M059J (cell line): ENCODE results near the gene HOXA2. TPM values are rescaled to one million over a fixed set of nuclear protein-coding genes. Genes with fewer than 3 reads are reported as not detected.
A peak's percentile ranks its signal among the peaks of the same experiment; 100 is the strongest.

Source experiments
- DNase-seq: peaks from one replicate; pipeline ENCODE4 v3.0.0-alpha.2; 2012; ENCODE audit warnings: low read depth
- total RNA-seq: library from RNA; depleted of rRNA; stranded (reverse); fragments of >200 nt; shearing (Covaris generic); gene quantifications from 2 replicates; pipeline ENCODE4 v1.2.3, GENCODE V29; 2014

Gene HOXA2
- total RNA-seq, 1 experiment from 2014 or later = 1.7 TPM

GRCh38 chr7:27098578-27099451 is 3.7 kb downstream of the HOXA2 start:
- DNase-seq = no peak

GRCh38 chr7:27097686-27098577 is 4.6 kb downstream of the HOXA2 start:
- DNase-seq = peak; percentile 56

- peak; percentile 64 for DNase-seq
These were observed 5.5 kb downstream of the HOXA2 start for GRCh38 chr7:27096768-27097514.

- DNase-seq = peak; percentile 95
These were observed 6.4 kb downstream of the HOXA2 start, which contains the start of gene HOXA1 for GRCh38 chr7:27095897-27096767. Gene HOXA1 (minus strand): TSS chr7:27096000. CDS start chr7:27095912, 88 bp downstream.

GRCh38 chr7:27095050-27095896 is 7.2 kb downstream of the HOXA2 start:
- no peak for DNase-seq

DNA sequence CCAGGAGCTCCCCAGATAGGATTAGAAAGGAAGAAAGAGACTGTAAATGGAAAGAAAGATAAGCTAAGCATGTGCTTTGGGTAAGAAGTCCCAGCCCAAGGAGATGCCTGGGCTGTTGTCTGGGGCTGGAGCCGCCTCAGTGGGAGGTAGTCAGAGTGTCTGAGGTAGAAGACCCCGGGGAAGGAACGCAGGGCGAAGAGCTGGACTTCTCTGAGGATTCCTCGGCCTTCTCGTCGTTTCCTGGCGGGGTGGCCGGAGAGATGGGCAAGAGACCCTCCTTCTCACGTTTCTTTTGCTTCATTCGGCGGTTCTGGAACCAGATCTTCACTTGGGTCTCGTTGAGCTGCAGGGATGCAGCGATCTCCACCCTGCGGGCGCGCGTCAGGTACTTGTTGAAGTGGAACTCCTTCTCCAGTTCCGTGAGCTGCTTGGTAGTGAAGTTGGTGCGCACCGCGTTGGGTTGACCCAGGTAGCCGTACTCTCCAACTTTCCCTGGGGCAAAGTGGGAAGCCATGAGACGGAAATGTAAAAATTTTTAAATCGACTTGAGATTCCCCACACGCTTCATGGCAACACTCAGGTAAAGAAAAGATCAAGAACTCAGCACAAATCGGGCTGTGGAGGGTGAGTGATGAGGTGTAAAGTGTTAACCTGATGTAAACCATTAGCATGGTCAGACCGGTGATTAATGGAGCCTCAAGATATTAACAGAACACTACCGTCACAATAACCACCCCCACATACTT is 8.0 kb downstream of the HOXA2 start:
- DNase-seq = no peak

DNA sequence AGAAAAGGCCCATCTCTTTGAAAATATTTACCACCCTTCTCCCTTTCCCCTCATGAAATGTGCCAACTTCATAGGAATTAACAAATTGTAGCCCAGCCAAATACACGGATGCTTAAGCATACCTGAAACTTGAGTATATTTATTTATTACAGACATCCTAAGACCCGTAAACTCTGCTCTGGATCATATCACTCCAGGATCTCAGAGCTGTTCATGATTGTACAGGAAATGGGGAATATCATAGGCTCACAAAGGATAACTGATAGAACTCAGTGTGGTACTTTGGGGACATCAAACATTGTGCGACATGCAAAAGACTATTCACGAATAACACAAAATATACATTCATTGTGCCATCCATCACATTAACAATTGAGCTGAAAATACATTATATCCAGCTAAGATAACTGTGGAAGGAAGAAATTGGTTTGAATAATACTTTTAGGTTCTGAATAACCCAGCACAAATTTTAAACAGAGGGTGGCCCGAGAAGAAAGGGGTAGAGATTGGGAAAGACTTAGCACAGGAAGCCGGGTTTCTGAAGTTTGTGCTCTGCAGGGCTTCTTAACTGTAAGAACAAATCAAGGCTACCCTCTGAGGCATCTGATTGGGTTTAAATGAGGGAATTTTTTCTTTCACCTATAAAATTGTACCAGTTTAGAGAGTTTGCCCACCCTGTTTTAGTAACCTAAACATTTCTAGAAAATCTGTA is 9.1 kb downstream of the HOXA2 start:
- DNase-seq = no peak

DNA sequence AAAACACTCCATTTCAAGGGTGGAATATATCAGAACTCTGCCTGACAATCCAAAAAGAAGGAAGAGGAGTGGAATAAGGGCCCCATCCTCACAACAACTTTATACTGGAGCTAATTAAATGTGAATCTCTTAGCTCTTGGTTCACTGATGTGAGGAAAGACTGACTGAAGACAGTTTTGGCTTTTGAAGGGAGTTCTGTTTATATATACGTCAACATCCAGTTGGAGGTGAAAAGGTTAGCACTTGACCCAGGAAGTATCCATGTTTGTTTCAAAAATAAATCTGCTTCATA is 9.7 kb downstream of the HOXA2 start:
- DNase-seq = no peak

- peak; percentile 48 for DNase-seq
These were observed 10.3 kb downstream of the HOXA2 start for GRCh38 chr7:27091941-27092818.

DNA sequence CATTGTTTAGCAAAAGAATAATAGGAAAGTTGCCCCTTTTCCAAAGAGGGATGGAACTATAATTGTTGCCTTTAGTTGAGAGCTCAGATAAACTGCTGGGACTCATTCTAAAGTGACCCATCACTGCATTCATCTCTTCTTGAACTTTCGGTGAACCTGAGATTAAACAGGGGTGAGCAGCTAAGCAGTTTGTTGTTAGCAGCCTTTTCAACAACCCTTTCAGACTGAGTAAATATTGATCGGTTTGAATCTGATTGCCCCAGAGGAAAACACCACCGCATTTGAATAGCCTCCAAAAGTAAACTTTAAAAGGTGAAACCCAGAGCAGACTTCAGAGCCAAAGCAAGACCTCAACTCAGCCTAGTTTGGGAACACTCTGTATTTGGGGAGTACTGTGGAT is 11.4 kb downstream of the HOXA2 start:
- no peak for DNase-seq

DNA sequence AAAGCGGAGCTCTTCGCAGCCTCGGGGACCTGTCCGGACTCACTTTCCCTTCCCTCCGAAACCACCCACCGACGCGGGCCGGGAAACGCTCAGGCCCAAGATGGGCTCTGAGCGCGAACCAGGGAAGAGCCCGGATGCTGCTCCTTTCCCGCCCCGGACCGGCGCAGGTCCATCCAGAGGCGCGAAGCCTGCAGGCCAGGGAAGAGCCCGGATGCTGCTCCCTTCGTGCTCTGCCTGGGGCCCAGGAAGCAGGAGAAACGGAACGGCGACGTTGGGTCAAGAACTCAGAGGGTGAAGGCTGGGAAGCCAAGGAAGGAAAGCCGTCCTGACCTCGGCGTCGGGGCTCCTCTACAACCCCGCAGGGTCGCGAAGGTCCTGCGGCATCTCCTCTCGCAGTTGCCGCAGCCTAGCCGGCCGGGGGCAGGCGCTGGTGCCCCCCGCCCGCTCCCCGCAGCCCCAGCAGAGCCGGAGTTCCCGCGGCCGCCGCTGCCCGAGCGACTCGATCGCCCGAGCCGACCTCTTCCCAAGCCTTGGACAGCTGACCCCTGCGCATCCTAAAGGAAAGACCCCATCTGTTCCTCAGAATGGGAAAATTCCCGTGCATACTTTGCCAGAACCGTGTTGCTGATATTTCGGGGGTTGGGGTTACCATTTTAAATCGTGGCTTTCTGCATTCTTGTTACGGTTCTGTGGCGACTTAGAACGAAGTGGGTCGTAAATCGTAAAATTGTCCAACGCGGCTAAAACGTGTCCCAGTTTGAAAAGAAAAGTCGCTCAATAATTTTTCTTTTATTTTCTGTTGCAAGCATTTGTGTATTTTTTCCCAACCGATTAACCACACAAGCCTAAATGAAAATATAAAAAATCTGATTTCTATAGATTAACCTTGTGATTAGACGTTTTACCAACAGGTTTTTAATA is 14.2 kb downstream of the HOXA2 start:
- no peak for DNase-seq

- DNase-seq = no peak
These were observed 18.8 kb downstream of the HOXA2 start for GRCh38 chr7:27083646-27084045.

GRCh38 chr7:27082171-27082570 is 20.3 kb downstream of the HOXA2 start:
- DNase-seq = peak; percentile 17

- DNase-seq = peak; percentile 68
These were observed 21.5 kb downstream of the HOXA2 start for GRCh38 chr7:27080844-27081436.

GRCh38 chr7:27079234-27079975 is 23.1 kb downstream of the HOXA2 start:
- DNase-seq = peak; percentile 59
